ENCODE results near the gene AZU1.

DNA sequence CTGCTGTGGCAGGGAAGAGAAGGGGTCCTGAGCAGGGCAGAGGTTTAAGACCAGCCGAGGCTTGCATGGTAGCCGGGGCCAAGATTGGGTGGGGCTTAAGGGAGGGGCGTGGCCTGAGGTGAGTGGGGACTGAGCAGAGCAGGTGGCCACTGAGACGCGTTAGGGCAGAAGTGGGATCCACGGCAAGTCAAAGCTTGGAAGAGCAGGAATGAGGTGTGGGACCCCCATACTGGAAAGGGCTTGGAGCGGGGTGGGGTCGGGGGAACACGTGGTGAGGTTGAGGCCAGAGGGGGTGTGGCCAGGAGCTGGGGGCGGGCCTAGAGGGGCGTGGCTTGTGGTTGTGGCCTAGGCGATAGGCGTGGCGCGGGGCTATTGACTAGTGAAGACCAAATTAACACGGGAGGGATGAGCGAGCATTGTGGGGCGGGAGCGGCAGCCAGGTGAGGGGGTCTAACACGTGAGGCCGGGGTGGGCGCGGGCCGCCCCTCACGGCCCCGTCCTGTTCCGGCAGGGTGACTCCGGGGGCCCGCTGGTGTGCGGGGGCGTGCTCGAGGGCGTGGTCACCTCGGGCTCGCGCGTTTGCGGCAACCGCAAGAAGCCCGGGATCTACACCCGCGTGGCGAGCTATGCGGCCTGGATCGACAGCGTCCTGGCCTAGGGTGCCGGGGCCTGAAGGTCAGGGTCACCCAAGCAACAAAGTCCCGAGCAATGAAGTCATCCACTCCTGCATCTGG lies 35.1 kb downstream of the AZU1 start:
- TF ChIP-seq, protein P1, sequence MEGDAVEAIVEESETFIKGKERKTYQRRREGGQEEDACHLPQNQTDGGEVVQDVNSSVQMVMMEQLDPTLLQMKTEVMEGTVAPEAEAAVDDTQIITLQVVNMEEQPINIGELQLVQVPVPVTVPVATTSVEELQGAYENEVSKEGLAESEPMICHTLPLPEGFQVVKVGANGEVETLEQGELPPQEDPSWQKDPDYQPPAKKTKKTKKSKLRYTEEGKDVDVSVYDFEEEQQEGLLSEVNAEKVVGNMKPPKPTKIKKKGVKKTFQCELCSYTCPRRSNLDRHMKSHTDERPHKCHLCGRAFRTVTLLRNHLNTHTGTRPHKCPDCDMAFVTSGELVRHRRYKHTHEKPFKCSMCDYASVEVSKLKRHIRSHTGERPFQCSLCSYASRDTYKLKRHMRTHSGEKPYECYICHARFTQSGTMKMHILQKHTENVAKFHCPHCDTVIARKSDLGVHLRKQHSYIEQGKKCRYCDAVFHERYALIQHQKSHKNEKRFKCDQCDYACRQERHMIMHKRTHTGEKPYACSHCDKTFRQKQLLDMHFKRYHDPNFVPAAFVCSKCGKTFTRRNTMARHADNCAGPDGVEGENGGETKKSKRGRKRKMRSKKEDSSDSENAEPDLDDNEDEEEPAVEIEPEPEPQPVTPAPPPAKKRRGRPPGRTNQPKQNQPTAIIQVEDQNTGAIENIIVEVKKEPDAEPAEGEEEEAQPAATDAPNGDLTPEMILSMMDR (conservative IDR thresholded peaks at IDR 0.05; ENCODE audit: low read depth, low read length): no peak
- no peak for TF ChIP-seq EZH2 (IDR thresholded peaks at IDR 0.05; ENCODE audit: low read length, unreplicated experiment)
